Spleen (tissue), 7 donors: ENCODE results near the gene OR52I1.

ENCODE experiments used
- POLR2A ChIP-seq, 3 donors: fragments of 450-650 bp; IDR thresholded peaks; one replicate each; pipeline ENCODE4 v1.5.1; 2017; ENCODE audit warnings: antibody characterized with exemption in 3 of 3, mild to moderate bottlenecking in 1 of 3
- TF ChIP-seq, protein P1 (sequence below), 11 experiments: fragments of 200-600 bp in 7 of 11; fragments of 450-650 bp in 4 of 11; sonication (generic) in 4 of 11; IDR thresholded peaks in 8 of 11; conservative IDR thresholded peaks in 3 of 11; 1 replicate in 7 of 11; 2 replicates in 4 of 11; pipeline versions ENCODE4 v1.4.0 to v1.8.0; 2016 to 2021; ENCODE audit warnings: antibody characterized with exemption in 11 of 11, inconsistent platforms in 4 of 11, mild to moderate bottlenecking in 1 of 11
- donor health status: DM: no; HTN: no; CAD: no; lungs with moderate emphysema.
- donor health status: DM: no; HTN: no; CAD: no.
- donor health status: DM: no; HTN: no; CAD: no.

DNA sequence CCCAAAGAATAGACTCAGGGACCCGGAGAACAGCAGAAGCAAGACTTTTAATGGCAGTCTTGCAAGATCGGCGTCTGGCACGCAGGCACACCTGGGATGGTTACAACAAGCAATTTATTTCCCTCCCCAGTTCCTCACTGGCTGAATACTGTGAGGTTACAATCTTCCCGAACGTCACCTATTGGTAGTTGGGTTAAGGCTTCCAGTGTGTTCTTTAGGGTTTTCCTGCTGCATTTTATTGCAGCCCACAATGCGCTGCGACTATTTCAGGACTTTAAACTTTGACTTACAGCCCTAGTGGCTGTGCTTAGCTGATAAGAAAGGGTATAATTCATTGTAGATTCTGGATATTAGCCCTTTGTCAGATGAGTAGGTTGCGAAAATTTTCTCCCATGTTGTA is 25.7 kb downstream of the OR52I1 start:
- TF ChIP-seq POLR2A (IDR thresholded peaks at IDR 0.05), result no peak
- TF ChIP-seq, protein P1, sequence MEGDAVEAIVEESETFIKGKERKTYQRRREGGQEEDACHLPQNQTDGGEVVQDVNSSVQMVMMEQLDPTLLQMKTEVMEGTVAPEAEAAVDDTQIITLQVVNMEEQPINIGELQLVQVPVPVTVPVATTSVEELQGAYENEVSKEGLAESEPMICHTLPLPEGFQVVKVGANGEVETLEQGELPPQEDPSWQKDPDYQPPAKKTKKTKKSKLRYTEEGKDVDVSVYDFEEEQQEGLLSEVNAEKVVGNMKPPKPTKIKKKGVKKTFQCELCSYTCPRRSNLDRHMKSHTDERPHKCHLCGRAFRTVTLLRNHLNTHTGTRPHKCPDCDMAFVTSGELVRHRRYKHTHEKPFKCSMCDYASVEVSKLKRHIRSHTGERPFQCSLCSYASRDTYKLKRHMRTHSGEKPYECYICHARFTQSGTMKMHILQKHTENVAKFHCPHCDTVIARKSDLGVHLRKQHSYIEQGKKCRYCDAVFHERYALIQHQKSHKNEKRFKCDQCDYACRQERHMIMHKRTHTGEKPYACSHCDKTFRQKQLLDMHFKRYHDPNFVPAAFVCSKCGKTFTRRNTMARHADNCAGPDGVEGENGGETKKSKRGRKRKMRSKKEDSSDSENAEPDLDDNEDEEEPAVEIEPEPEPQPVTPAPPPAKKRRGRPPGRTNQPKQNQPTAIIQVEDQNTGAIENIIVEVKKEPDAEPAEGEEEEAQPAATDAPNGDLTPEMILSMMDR (IDR thresholded peaks at IDR 0.05 in 8 of 11, conservative IDR thresholded peaks at IDR 0.05 in 3 of 11), result no peak
